ENCODE measurements around the gene MYLK4.

Gene MYLK4

DNA sequence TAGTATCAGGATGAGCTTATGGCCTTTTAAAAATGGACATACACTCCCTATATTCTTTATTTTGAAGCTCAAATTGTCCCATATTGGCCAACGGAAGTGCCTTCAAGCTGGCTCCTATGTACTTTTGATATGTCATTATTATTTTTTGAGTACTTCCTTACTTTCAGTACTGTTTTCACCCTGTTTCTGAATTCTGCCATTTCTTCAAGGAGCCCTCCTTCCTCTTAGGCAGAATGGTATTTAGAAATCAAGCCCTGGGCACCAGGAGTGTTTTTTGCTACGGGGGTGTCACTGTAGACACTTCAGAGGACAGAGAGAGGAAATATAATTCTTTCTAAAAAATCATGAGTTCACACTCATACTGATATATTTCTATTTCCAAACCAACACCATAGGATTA is 5.5 kb upstream of the MYLK4 start:
- TF ChIP-seq GATA1 (IDR thresholded peaks at IDR 0.05; ENCODE audit: low read depth, low read length) = no peak
- DNase-seq = no peak

DNA sequence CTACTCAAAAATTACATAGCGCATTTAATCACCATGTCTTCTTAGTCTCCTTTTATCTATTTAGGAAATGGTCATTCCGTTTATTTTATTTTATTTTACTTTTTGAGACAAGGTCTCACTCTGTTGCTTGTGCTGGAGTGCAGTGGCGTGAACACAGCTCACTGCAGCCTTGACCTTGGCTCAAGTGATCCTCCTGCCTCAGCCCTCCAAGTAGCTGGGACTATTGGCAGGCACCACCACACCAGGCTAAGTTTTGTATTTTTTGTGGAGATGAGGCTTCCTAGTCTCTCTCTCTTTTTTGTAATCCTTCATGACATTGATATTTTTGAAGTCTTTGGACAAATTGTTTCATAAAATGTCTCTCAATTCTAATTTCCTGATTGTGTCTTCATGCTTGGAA is 4.7 kb upstream of the MYLK4 start:
- TF ChIP-seq GATA1 (IDR thresholded peaks at IDR 0.05; ENCODE audit: low read depth, low read length) (no peak), POLR2A (IDR thresholded peaks at IDR 0.05; ENCODE audit: low read length) (no peak)
- no peak for DNase-seq

DNA sequence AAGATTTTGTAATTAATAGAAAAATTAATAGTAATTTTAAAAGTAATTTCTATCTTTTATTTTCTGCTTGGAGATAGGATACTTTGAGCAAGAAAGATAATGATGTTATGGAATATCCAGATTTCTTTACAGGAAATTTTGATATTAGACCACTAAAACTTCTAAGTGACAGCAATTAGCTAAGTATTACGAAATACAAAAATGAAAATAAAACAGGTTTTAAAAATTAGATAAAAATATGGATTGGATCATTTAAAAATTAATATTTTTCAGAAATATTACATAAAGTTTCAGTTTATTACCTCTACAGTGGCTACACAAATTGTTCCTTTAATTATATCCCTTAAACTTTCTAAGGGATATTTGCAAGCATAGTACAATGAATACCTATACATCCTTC is 4.2 kb upstream of the MYLK4 start:
- TF ChIP-seq POLR2A (IDR thresholded peaks at IDR 0.05; ENCODE audit: low read length) (no peak), GATA1 (IDR thresholded peaks at IDR 0.05; ENCODE audit: low read depth, low read length) (no peak)
- DNase-seq = no peak

DNA sequence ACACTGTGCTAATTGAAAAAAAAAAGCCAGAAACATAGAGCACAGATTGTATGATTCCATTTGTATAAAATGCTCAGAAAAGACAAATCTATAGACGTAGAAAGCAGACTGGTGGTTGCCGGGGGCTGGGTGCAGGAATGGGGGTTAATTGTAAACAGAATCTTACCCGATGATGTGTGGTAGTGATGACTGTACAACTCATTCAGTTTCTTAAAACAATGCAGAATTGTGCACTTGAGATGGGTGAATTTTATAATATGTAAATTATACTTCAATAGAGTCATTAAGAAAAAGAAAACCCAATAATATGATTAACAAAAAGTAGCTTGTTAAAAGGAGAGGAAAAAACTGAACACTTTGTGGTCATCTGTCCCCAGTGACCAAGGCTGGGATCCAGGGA is 3.7 kb upstream of the MYLK4 start:
- no peak for DNase-seq

DNA sequence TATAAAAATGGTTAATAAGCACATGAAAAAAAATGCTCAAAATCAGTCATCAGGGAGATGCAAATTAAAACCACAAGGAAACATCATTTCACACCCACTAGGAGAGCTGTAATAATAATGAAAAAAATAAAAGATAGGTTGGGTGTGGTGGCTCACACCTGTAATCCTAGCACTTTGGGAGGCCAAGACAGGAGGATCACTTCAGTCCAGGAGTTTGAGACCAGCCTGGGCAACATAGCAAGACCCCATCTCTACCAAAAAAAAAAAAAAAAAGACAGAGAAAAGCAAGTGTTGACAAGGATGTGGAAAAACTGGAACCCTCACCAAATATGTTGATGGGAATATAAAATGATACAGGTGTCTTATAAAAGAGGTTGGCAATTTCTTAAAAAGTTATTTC is 3.0 kb upstream of the MYLK4 start:
- no peak for DNase-seq
- TF ChIP-seq GATA1 (IDR thresholded peaks at IDR 0.05; ENCODE audit: low read depth, low read length) = no peak

More for the DNA sequence above, 3.7 kb upstream of the MYLK4 start:
- TF ChIP-seq POLR2A (IDR thresholded peaks at IDR 0.05; ENCODE audit: low read length) = no peak
- TF ChIP-seq GATA1 (IDR thresholded peaks at IDR 0.05; ENCODE audit: low read depth, low read length) = no peak

DNA sequence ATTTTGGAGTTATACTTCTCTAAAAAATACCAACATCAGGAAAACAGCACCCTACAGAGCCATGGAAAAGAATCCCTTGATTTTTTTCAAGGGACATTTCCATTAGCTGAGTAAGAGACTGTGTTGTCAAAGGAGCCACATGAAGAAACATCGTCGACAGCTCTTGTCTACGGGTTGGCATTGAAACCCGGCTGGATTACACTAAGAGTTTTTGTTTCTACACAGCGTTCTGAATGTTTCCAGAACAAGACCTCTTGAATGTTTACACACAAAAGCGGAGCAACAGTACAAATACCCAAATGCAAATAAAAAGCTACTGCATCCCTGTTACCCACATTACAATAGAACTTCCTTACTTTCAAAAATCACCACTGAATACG is 2.4 kb upstream of the MYLK4 start:
- DNase-seq = no peak
- no peak for TF ChIP-seq POLR2A (IDR thresholded peaks at IDR 0.05; ENCODE audit: low read length)
- TF ChIP-seq GATA1 (IDR thresholded peaks at IDR 0.05; ENCODE audit: low read depth, low read length) = no peak

DNA sequence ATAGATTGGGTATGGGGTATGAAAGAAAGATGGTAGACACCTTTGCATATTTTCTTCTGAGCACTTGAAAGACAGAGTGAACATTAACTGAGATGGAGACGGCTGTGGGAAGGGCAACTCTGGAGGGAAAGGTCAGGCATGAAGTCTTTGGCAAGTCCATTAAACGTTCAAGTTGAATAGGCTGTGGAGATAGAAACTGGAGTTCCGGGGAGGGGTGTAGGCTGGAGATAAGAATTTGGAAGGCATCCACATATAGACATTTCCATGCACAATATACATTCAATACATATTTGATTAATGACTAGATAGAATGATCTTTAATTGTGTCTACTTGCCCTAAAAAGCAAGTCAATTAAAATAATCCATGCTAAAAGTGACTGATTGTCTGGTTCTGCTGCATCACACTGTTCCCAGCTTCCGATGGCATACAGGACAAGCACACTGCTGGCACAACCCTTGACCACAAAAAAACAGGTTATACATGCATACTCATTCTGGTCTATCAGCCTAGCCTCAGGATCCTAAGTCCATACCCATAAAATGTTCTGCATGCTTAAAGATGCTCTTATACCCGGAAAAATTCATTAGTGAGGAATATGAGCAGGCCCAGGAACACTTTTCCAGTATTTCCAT is 1.9 kb upstream of the MYLK4 start:
- peak in 1 of 2 experiments; percentile 35 for DNase-seq
- TF ChIP-seq GATA1 (IDR thresholded peaks at IDR 0.05; ENCODE audit: low read depth, low read length) = no peak
- no peak for TF ChIP-seq POLR2A (IDR thresholded peaks at IDR 0.05; ENCODE audit: low read length)

DNA sequence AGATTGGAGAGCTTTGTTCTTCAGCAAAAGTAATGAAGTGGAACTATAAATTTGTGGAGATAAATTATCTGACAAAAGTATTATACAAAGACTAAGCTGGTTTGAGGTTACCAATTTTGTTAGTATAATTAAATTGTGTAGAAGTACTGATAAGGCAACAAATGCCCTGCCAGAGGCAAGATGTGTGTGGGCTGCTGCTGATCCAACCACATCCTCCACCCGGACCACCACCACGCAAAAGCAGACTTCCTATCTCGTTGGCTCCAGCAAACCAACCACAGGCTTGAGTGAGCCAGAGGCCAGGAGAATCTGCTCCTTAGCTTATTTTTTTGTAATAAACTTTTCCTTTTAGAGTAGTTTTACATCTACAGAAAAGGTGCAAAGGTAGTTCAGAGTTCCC is 1.1 kb upstream of the MYLK4 start:
- DNase-seq = peak in 1 of 2 experiments; percentile 21
- no peak for TF ChIP-seq GATA1 (IDR thresholded peaks at IDR 0.05; ENCODE audit: low read depth, low read length)
- no peak for TF ChIP-seq POLR2A (IDR thresholded peaks at IDR 0.05; ENCODE audit: low read length)

DNA sequence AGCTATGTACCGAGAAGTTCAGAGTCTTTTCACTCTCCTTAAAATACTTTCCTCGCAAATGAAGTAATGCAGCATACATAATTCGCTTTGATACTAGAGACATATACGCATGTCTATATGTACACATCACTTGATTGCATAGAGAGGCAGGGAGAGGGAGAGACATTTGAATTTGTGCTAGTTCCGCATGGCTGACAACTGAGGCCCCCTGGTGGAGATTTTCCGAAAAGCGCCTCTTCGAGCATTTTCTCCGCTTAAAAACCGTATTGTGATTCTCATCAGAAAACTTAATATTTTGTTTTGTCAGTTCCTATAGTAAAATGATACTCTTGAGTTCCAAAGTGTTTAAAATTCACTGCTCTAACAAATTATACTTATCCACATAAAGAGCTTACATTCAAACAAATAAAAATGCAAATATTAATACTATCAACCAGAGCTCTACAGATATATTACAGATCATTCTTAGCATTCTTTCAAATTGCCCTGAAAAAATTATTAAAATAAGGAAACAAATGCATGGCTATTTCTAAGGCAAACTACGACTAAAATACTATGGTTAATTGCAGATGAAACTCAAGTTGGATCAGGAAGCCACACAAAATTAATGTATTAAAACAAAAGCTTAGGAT is 637 bp downstream of the MYLK4 start:
- TF ChIP-seq POLR2A (IDR thresholded peaks at IDR 0.05; ENCODE audit: low read length) (no peak), GATA1 (IDR thresholded peaks at IDR 0.05; ENCODE audit: low read depth, low read length) (no peak)
- peak; percentile 65 to 80 for DNase-seq

DNA sequence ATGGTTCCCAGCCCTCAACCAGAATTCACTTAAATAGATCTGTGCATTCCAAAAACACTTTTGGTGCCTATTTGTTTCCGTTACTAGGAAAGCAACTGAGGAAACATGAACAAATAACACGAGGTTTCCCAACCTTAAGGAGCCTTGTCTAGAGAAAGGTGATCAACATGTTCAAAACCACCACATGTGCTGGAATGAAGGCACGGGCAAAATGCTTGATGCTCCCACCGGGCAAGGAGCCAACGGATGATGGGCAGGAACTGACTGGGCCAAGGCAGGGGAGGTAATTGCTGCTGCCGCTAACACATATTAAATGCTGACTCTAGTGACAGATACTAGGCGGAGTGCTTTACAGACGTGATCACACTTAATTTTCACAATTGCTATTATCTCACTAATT is 2.5 kb downstream of the MYLK4 start:
- DNase-seq = no peak
- TF ChIP-seq POLR2A (IDR thresholded peaks at IDR 0.05; ENCODE audit: low read length) (no peak), GATA1 (IDR thresholded peaks at IDR 0.05; ENCODE audit: low read depth, low read length) (no peak)

DNA sequence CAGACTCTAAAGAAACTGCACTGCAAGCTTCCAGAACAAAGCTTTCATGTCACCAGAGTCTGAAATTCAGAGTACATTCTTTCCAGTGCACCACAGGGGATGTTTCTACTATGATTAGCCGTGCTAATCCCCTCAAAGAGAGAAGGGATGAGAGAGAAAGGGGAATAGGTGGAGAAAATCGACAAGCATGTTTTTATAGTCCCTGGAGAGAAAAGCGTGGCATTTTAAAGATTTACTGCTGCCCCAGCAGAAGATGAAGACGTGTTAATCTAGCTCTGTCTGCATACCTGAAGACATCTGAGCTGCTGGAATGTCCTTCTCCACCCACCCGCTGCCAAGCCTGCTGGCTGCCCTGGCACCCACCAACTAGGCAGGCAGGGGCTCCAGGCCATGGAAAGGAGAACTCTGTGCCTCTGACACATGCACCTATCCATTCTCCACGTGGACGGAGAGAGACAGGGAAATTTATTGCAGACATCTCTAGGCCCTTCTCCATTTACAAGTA is 4.1 kb downstream of the MYLK4 start:
- no peak for DNase-seq
- TF ChIP-seq POLR2A (IDR thresholded peaks at IDR 0.05; ENCODE audit: low read length) (no peak), GATA1 (IDR thresholded peaks at IDR 0.05; ENCODE audit: low read depth, low read length) (no peak)

DNA sequence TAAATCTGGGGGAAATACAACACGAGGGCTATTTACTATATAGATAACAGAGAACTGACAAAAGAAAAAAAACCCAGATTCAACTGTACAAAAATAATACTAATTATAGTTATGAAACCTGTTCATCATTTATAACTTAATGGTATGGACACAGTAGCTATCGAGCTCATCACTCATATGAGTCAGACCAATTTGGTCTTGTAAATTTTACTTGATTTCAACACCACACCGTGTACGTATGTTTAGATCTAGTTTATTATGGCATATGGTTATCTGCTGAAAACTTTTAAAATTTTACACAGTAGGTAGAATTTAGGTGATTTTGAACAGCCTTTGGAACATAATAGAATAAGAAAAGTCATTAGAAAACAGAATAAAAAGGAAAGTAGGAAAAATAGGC is 5.5 kb downstream of the MYLK4 start:
- DNase-seq = no peak
- TF ChIP-seq GATA1 (IDR thresholded peaks at IDR 0.05; ENCODE audit: low read depth, low read length) (no peak), POLR2A (IDR thresholded peaks at IDR 0.05; ENCODE audit: low read length) (no peak)

DNA sequence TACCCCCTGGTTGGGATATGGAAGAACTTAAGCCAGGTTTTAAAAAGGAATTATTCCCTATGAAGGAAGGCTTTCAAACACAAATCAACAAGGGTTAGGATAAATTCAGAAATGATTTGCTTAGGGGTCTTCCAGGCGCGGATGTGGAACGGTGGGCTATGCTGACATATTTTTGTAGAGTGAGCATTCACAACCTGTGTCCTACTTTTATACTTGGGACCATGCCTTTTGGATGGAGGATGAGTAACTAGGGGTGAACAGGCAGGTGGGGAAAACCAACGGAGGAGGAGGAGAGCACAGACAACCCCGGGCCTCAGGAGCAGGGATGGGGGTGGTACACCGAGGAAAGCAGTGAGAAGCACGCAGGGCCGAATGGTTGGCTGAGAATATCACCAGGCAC is 5.9 kb downstream of the MYLK4 start:
- TF ChIP-seq GATA1 (IDR thresholded peaks at IDR 0.05; ENCODE audit: low read depth, low read length) = no peak
- no peak for TF ChIP-seq POLR2A (IDR thresholded peaks at IDR 0.05; ENCODE audit: low read length)
- DNase-seq = no peak

DNA sequence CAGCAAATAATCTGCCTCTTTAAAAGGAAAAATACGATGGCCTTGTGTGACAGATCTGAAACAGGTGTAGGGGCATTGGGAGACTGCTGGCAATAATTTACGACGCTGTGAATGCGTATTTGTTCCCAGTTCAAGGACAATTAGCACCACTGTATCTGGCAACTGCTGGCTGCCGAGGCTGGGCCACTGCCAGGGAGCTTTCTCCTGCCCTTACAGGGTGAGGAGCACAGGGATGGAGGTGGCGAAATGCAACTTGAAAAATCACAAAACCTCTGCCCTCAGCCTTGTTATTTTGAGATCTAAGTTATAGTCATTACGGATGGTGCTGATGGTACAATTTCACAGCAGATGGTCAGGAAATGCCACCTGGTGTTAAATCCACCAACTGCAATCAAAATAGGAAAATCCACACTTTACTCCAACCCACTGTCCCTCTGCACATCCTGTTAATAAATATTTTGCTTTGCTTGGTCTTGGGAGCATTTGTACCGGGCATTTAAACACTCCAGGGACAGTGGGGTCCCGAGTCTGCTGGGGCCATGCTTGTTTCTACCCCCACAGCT is 6.4 kb downstream of the MYLK4 start:
- no peak for TF ChIP-seq GATA1 (IDR thresholded peaks at IDR 0.05; ENCODE audit: low read depth, low read length)
- no peak for TF ChIP-seq POLR2A (IDR thresholded peaks at IDR 0.05; ENCODE audit: low read length)
- no peak for DNase-seq
